CD1c-positive myeloid dendritic cell (primary cell): ENCODE data around the gene NPIPB6.

Experiments
- DNase-seq: peaks from one replicate; pipeline ENCODE4 v3.0.0-alpha.2; 2016; ENCODE audit errors: extremely low spot score

The NPIPB6 gene

DNA sequence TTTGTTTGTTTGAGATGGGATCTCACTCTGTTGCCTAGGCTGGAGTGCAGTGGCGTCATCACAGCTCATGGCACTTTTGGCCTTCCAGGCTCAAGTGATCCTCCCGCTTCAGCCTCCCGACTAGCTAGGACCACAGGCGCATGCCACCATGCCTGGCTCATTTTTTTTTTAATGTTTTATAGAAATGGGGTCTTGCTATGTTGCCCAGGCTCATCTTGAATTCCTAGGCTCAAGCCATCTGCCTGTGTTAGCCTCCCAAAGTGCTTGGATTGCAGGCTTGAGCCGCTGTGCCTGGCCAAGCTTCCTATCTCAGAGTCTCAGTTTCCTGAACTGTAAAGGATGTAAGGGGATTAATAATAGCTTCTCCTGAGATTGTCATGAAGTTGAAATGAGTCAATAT, 63.0 kb downstream of the NPIPB6 start:
- no peak for DNase-seq

- DNase-seq, result no peak
Observed at GRCh38 chr16:28298511-28298878, 64.8 kb downstream of the NPIPB6 start.

DNA sequence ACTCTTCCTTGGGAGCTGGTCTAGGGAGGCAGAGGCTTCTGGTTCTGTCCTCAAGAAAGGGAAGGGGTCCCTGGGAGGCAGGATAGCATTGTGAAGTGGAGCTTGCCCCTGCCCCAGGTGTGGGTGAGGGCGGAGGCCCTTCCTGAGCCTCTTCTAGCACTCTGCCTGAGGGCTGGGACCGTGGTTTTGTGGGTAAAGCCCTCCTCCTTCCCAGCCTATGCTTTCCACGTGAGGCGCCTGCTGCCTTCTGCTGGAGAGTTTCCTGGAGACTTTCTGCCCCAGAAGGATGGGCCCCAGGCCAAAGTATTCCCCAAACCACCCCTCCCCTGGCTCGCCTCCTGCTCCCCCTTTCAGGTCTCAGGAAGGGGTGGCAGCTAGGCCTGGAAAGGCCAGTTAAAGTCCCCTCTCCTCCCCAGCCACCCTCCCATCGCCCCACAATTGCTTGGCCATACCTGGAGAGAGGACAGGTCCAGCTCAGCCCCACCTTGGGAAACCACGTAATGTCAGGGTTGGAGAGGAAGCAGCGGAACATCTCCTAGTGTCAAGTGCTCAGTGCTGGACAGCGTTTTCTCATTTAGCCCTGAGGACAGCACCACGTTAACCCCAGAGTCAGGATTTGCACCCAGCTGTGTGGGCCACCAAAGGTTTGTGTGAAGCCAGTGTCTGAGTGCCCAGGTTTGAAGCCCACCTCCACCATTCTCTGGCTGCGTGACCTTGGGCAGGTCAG, 65.4 kb downstream of the NPIPB6 start:
- DNase-seq, result no peak

DNA sequence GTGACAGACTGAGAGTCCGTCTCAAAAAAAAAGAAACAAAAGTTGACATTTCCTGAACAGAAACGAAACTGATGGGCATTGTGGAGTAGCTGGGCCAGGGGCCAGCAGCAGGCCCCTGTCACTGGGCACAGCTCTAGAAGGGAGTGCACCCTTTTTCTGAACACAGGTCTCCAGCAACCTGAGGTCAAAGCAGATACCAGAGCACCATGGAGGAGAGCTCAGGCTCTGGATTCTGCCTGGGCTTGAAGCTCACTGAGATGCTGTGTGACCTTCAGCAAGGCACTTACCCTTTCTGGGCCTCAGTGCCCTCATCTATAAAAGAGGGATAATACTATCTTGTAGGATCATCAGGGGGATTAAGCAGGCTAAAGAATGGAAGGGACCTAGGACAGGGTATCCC, 66.0 kb downstream of the NPIPB6 start:
- DNase-seq, result no peak

GRCh38 chr16:28295276-28295675, 68.0 kb downstream of the NPIPB6 start:
- no peak for DNase-seq

GRCh38 chr16:28294201-28294600, 69.1 kb downstream of the NPIPB6 start:
- DNase-seq, result no peak

- no peak for DNase-seq
Observed at GRCh38 chr16:28293601-28293960, 69.7 kb downstream of the NPIPB6 start.

GRCh38 chr16:28292731-28293600, 70.3 kb downstream of the NPIPB6 start:
- no peak for DNase-seq
